Measurements from ENCODE around the gene ANKS1B.

The ANKS1B gene

GRCh38 chr12:99201906-99202645, 782.7 kb downstream of the ANKS1B start:
- H3K27me3 ChIP-seq (ENCODE audit: insufficient read depth, insufficient read length) = no peaks in the 10 kb centered on the region
- H3K36me3 ChIP-seq (ENCODE audit: insufficient read depth, insufficient read length, low read length) = no peaks in the 10 kb centered on the region
- TF ChIP-seq YY1 (IDR thresholded peaks at IDR 0.05; ENCODE audit: insufficient read depth, insufficient read length) (no peak), ZNF274 (IDR thresholded peaks at IDR 0.05; ENCODE audit: low read depth, low read length) (no peak), SUZ12 (IDR thresholded peaks at IDR 0.05; ENCODE audit: extremely low read depth, insufficient read depth, insufficient read length) (no peak)

GRCh38 chr12:99200711-99201384, 783.9 kb downstream of the ANKS1B start:
- Histone ChIP-seq H3K9me3 (ENCODE audit: insufficient read depth, low read length) (no peaks in the 10 kb centered on the region), H3K9ac (ENCODE audit: insufficient read length, low read depth) (no peak overlapping the region), H3K4me3 (ENCODE audit: insufficient read length, low read depth) (no peak overlapping the region), H3K36me3 (ENCODE audit: insufficient read depth, insufficient read length, low read length) (no peaks in the 10 kb centered on the region), H3K27me3 (ENCODE audit: insufficient read depth, insufficient read length) (no peaks in the 10 kb centered on the region), H3K4me1 (ENCODE audit: insufficient read depth, insufficient read length) (no peaks in the 10 kb centered on the region)
- DNase-seq (ENCODE audit: low read depth, low spot score) = no peak
- TF ChIP-seq SUZ12 (IDR thresholded peaks at IDR 0.05; ENCODE audit: extremely low read depth, insufficient read depth, insufficient read length) (no peak), YY1 (IDR thresholded peaks at IDR 0.05; ENCODE audit: insufficient read depth, insufficient read length) (no peak), ZNF274 (IDR thresholded peaks at IDR 0.05; ENCODE audit: low read depth, low read length) (no peak)

More at GRCh38 chr12:99201906-99202645, 782.7 kb downstream of the ANKS1B start:
- DNase-seq (ENCODE audit: low read depth, low spot score) = no peak
- Histone ChIP-seq H3K9ac (ENCODE audit: insufficient read length, low read depth) (no peak overlapping the region), H3K4me3 (ENCODE audit: insufficient read length, low read depth) (no peak overlapping the region), H3K9me3 (ENCODE audit: insufficient read depth, low read length) (no peaks in the 10 kb centered on the region), H3K4me1 (ENCODE audit: insufficient read depth, insufficient read length) (no peaks in the 10 kb centered on the region)

GRCh38 chr12:99195474-99195873, 789.3 kb downstream of the ANKS1B start:
- Histone ChIP-seq H3K9me3 (ENCODE audit: insufficient read depth, low read length) (no peaks in the 10 kb centered on the region), H3K4me1 (ENCODE audit: insufficient read depth, insufficient read length) (no peaks in the 10 kb centered on the region), H3K9ac (ENCODE audit: insufficient read length, low read depth) (no peak overlapping the region), H3K36me3 (ENCODE audit: insufficient read depth, insufficient read length, low read length) (no peaks in the 10 kb centered on the region), H3K27me3 (ENCODE audit: insufficient read depth, insufficient read length) (no peaks in the 10 kb centered on the region), H3K4me3 (ENCODE audit: insufficient read length, low read depth) (no peak overlapping the region)
- peak; percentile 49 for DNase-seq (ENCODE audit: low read depth, low spot score)
- TF ChIP-seq YY1 (IDR thresholded peaks at IDR 0.05; ENCODE audit: insufficient read depth, insufficient read length) (no peak), SUZ12 (IDR thresholded peaks at IDR 0.05; ENCODE audit: extremely low read depth, insufficient read depth, insufficient read length) (no peak), ZNF274 (IDR thresholded peaks at IDR 0.05; ENCODE audit: low read depth, low read length) (no peak)

GRCh38 chr12:99192489-99192888, 792.2 kb downstream of the ANKS1B start:
- no peak overlapping the region for H3K4me3 ChIP-seq (ENCODE audit: insufficient read length, low read depth)
- TF ChIP-seq YY1 (IDR thresholded peaks at IDR 0.05; ENCODE audit: insufficient read depth, insufficient read length) (no peak), SUZ12 (IDR thresholded peaks at IDR 0.05; ENCODE audit: extremely low read depth, insufficient read depth, insufficient read length) (no peak), ZNF274 (IDR thresholded peaks at IDR 0.05; ENCODE audit: low read depth, low read length) (no peak)
- no peak overlapping the region for H3K9ac ChIP-seq (ENCODE audit: insufficient read length, low read depth)
- no peaks in the 10 kb centered on the region for H3K36me3 ChIP-seq (ENCODE audit: insufficient read depth, insufficient read length, low read length)
- no peak for DNase-seq (ENCODE audit: low read depth, low spot score)
- H3K27me3 ChIP-seq (ENCODE audit: insufficient read depth, insufficient read length) = no peaks in the 10 kb centered on the region
- H3K4me1 ChIP-seq (ENCODE audit: insufficient read depth, insufficient read length) = no peaks in the 10 kb centered on the region
- no peaks in the 10 kb centered on the region for H3K9me3 ChIP-seq (ENCODE audit: insufficient read depth, low read length)

GRCh38 chr12:99176871-99177270, 807.9 kb downstream of the ANKS1B start:
- Histone ChIP-seq H3K9ac (ENCODE audit: insufficient read length, low read depth) (no peak overlapping the region), H3K27me3 (ENCODE audit: insufficient read depth, insufficient read length) (no peaks in the 10 kb centered on the region), H3K4me3 (ENCODE audit: insufficient read length, low read depth) (no peak overlapping the region), H3K4me1 (ENCODE audit: insufficient read depth, insufficient read length) (no peaks in the 10 kb centered on the region), H3K36me3 (ENCODE audit: insufficient read depth, insufficient read length, low read length) (no peaks in the 10 kb centered on the region), H3K9me3 (ENCODE audit: insufficient read depth, low read length) (no peaks in the 10 kb centered on the region)
- TF ChIP-seq ZNF274 (IDR thresholded peaks at IDR 0.05; ENCODE audit: low read depth, low read length) = no peak
- no peak for TF ChIP-seq YY1 (IDR thresholded peaks at IDR 0.05; ENCODE audit: insufficient read depth, insufficient read length)
- no peak for TF ChIP-seq SUZ12 (IDR thresholded peaks at IDR 0.05; ENCODE audit: extremely low read depth, insufficient read depth, insufficient read length)
- no peak for DNase-seq (ENCODE audit: low read depth, low spot score)

GRCh38 chr12:99170461-99170860, 814.3 kb downstream of the ANKS1B start:
- no peak overlapping the region for H3K9ac ChIP-seq (ENCODE audit: insufficient read length, low read depth)
- no peaks in the 10 kb centered on the region for H3K9me3 ChIP-seq (ENCODE audit: insufficient read depth, low read length)
- no peaks in the 10 kb centered on the region for H3K4me1 ChIP-seq (ENCODE audit: insufficient read depth, insufficient read length)
- no peak for DNase-seq (ENCODE audit: low read depth, low spot score)
- H3K27me3 ChIP-seq (ENCODE audit: insufficient read depth, insufficient read length) = no peaks in the 10 kb centered on the region
- no peak overlapping the region for H3K4me3 ChIP-seq (ENCODE audit: insufficient read length, low read depth)
- no peaks in the 10 kb centered on the region for H3K36me3 ChIP-seq (ENCODE audit: insufficient read depth, insufficient read length, low read length)
- TF ChIP-seq SUZ12 (IDR thresholded peaks at IDR 0.05; ENCODE audit: extremely low read depth, insufficient read depth, insufficient read length) = no peak
- TF ChIP-seq YY1 (IDR thresholded peaks at IDR 0.05; ENCODE audit: insufficient read depth, insufficient read length) = no peak
- no peak for TF ChIP-seq ZNF274 (IDR thresholded peaks at IDR 0.05; ENCODE audit: low read depth, low read length)

- Histone ChIP-seq H3K9me3 (ENCODE audit: insufficient read depth, low read length) (no peaks in the 10 kb centered on the region), H3K27me3 (ENCODE audit: insufficient read depth, insufficient read length) (no peaks in the 10 kb centered on the region), H3K9ac (ENCODE audit: insufficient read length, low read depth) (no peak overlapping the region), H3K4me1 (ENCODE audit: insufficient read depth, insufficient read length) (no peaks in the 10 kb centered on the region), H3K36me3 (ENCODE audit: insufficient read depth, insufficient read length, low read length) (no peaks in the 10 kb centered on the region), H3K4me3 (ENCODE audit: insufficient read length, low read depth) (no peak overlapping the region)
- TF ChIP-seq YY1 (IDR thresholded peaks at IDR 0.05; ENCODE audit: insufficient read depth, insufficient read length) (no peak), ZNF274 (IDR thresholded peaks at IDR 0.05; ENCODE audit: low read depth, low read length) (no peak), SUZ12 (IDR thresholded peaks at IDR 0.05; ENCODE audit: extremely low read depth, insufficient read depth, insufficient read length) (no peak)
- no peak for DNase-seq (ENCODE audit: low read depth, low spot score)
These were observed 814.7 kb downstream of the ANKS1B start for GRCh38 chr12:99170037-99170436.
